Activated CD8-positive, alpha-beta memory T cell treated with anti-CD3 and anti-CD28 coated beads, Interleukin-2, amount 50 U/mL, for 24 hours (primary cell): ENCODE measurements around the gene NOS2.

Source experiments
- DNase-seq: peaks from one replicate; pipeline ENCODE4 v3.0.0-alpha.2; 2020; ENCODE audit errors: extremely low read depth

The NOS2 gene

GRCh38 chr17:27721797-27722196, 78.5 kb downstream of the NOS2 start:
- DNase-seq: no peak
